HG03432 (cell line): Measurements from ENCODE around the gene UFD1.

ENCODE experiments used
- ATAC-seq: cut with Tn5 transposase; IDR thresholded peaks from one replicate; pipeline ENCODE4 v1.9.1; 2021; ENCODE audit warnings: mild to moderate bottlenecking, moderate library complexity; ENCODE audit not compliant: unreplicated experiment

Gene UFD1

DNA sequence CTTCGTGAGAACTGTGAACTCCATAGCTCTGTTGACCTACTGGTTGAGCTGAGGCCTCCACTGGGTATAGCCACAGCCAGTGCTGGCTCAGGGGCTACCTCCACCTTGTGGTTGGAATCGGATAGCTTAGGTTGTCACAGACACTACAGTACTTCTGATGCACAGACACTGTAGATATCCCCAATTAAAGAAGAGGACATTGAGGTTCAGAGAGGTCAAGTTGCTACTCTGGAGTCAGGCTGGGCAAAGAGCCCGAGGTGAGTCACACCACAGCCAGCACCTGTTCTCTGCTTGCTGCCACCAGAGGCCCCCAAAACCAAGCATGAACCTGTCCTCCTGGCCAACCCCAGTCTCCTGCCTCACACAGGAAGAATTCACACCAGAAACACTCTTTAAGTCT lies 5.4 kb downstream of the UFD1 start:
- no peak for ATAC-seq

DNA sequence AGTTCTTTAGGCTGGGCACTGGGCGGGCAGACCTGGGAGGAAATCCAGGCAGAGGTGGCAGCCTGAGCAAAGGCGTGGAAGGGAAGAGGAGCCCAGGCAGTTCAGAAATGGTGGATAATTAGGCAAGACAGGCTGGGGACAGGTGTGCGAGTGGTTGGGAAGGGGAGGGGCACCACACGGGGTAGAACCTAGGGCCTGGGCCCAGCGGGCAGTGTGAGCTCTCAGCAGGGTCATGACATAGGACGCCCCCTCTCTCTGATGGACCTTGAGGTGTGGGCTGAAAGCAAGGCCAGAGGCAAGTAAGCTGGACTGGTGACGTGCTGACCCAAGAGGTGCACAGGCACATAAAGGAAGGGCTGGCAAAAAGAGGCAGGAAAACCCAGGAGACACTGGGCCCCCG lies 6.8 kb downstream of the UFD1 start:
- no peak for ATAC-seq

DNA sequence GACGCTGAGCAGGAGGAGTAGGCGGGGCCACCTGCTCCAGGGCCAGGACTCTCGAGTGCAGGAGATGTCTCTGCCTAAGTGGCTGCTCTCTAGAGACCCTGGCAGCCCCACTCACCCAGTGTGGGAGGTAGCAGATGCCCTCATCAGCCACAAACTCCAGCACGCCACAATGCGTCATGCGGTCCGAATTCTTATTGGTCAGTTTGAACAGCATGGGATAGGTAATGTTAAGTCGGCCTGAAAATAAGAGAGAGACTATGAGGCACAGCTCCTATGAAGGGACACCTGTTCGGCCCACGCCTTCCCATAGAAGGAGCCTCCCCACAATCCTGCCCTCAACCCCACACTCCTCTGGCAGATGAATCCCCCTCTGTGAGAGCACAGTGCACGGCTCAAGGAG lies 7.4 kb downstream of the UFD1 start:
- no peak for ATAC-seq

DNA sequence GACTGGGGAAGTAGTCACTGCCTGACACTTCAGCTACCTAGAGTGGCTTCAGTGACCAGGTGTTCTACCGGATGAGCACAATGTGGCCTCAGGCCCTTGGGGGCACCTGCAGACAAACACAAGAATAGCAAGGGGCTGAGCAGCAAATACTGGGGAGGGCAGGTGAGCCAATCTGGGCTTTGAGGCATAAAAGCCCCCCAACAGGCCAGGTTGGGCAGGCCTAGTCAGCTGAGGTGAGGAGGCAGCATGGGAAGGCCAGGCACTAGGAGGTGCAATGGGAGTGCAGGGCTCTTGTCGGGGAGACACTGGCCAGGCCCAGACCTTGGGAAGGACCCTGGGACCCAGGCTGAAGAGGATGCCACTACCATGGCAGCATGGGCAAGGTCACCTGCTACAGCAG lies 9.0 kb downstream of the UFD1 start:
- no peak for ATAC-seq

DNA sequence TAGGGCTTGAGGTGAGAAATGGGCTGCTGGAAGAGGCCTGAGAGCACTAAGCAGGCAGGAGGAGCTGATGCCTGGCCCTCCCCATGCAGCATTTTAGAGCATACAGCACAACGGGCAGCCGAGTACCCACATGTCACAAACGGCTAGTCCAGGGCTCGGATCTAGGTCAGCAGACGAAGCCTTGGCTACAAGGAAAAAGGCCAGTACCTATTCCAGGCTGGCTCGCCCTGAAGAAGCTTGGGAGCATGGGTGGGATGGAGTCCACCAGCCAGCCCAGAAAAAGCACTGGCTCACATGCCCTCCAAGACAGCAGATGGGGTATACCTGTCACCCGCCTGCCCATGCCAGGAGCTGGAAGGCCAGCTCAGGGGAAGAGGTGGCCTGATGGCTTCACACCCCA lies 9.6 kb downstream of the UFD1 start:
- no peak for ATAC-seq

DNA sequence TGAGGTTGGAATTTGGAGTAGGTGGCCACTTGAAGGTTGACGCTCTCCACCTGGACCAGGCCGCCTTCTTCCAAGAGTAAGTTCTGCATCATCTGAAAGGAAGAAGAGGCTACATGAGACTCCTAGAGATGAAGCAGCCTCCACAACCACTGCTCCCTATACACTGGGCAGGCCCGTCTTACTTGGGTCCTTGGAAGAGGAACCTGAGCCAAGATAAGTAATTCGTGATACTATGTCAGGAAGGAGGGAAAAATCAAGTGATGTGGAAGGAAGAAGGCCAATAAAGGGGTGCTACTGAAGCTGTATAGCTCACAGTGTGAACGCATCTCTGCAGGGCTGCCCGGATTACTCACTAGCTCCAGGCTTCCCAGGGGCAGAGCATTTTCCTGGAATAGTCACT lies 11.1 kb downstream of the UFD1 start:
- no peak for ATAC-seq

DNA sequence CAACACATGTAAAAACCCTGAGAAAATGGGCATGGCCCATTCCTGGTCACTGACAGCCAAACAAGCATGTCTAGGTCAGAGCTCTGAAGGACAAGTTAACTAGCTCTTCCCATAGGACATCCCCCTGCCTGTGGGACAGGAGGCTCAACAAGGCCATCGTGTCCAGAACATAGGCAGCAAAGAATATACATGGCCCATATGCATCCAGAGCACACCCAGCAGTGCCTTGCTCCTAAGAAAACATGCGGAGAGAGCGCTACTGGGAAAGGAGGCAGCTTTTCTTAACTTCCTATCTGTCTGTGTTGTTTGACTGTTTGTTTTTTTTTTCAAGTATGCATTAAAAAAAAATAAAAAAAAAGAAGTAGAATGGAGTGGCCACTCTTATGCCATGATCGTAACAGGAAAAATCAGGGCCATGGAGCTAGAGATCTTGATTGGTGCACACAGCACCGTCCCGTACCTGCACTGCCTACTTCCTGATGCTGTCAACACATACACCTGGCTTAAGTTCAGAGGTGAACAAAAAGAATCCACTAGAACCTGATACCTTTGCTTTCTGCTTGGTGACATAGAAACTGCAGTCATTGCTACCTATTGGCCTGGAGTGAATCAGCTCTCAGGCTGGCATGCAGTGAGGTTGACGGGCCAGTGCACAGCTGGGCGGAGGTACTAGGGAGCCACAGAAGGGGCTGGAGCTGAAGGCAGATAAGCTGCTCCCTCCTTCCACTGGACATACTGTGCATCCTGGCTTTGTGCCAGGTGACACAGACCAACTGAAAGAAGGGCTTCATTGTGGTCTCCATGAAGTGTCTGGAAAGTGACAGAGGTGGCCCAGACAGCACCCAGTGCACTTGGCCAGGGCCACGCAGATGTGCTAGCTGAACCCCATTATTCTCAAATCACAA lies 11.9 kb downstream of the UFD1 start:
- no peak for ATAC-seq

DNA sequence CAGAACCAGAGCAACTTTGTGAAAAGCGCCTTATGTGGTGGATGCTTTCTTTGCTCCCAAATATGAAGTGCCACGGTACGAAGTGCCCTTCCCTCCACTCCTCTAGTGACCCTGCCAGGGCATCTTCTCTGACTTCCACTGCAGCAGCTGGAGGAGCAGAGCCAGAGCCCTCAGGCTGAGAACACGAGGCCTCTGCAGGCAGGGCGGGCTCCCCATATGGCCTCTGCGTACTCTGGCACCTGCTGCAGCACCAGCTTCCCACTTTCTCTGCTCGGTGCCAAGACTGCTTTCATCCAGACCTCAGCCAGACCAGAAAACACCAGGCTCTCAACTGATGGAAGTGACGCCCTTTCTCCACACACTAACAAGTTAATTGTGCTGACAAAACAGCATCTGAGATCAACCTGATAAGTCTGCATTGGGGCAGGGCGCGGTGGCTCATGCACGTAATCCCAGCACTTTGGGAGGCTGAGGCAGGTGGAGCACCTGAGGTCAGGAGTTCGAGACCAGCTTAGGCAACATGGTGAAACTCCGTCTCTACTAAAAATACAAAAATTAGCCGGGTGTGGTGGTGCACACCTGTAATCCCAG lies 12.8 kb downstream of the UFD1 start:
- no peak for ATAC-seq

DNA sequence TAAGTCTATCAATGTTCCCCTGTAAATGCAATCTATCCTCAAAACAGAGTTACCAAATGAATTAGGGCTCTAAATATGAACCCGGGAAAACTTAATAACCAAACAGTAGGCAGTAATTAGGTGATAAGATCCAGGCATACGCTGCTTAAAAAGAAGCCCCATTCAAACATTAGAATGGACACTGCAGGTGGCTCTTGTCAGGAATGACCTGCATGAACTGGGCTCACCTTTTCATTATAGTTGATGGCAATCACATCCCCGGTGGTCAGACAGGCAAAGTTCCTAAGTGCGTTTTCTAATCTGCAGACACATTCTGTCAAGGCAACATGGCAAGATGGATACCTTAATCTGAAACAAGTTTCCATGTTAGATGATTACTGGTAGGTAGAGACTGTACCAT lies 14.0 kb downstream of the UFD1 start:
- ATAC-seq, result no peak

DNA sequence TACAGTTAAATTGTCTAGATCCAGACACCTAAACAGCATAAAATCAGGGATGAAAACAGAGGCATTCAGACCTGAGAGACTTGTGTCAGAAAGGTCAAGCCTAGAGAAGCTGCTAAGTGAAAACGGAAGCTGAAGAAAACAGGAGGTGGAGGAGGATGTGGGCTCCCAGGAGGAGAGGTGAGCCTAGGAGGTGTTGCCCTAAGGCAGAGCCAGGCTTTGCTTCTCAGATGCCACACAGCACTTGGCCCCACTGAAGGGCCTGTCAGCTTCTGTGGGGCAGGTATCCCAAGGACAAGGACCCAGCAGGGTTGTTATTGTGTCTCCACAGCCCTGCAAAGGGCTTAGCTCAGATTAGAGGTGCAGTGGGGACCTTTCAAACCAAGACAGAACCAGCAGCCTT lies 14.4 kb downstream of the UFD1 start:
- no peak for ATAC-seq

DNA sequence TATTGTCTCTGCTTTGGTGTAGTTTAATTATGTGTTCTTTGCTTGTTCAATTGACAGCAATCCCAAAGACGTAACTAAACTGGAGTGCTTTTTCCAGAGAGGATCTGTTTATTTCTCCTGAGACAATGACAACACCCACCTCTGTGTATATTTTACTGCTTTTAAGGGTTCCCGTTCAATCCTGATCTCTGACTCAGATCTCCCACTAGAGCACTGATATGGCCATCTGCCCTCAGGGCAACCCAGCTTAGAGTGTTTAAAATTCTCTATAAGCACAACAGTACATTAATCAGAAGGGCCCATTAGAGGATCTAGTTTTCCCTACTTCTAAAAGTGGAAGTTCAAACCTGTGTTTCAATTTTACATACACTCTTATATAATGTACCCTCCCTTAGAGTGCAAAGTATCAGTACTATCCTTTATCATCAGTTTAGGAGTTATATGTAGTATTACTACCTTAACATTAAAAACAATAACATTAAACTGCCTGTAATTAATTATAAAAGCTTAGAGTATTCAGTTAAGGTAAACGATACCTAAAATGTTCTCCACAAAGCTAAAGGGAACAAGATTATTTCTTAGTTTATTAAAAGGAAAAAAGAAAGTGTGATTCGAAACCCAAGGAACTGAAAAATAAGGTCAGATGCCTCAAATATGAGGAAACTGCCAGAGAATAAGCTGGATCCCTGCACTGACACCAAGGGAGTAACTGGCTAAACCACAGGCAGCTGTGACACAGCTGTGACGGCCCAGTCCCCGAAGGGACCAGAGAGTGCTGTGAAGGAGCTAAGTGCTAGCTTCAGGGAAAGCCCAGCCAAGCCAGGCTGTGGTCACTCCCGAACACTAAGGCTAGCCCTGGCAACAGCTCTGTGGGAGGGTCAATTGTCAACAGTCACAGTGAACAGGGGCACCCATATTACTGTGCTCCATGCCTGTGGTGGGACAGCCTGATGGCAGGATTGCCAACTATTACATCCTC lies 15.2 kb downstream of the UFD1 start:
- no peak for ATAC-seq

DNA sequence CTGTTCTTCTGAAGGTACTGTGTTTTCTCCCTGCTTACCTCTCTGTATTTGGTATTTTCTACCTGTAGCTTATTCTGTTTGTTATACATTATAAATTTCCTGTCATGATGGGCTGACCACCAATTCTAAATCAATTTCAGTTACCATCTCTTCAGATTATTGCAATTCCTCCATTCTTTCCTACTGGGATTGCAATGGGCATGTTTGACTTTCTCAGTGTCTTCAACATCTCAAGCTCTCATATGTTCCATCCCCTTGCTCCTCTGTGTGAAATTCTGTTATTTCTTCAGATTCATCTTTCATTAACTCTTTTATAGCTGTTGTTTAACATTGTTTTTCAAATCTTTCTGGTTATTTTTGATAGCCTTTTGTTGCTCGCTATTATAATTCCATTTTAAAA lies 16.0 kb downstream of the UFD1 start:
- no peak for ATAC-seq

DNA sequence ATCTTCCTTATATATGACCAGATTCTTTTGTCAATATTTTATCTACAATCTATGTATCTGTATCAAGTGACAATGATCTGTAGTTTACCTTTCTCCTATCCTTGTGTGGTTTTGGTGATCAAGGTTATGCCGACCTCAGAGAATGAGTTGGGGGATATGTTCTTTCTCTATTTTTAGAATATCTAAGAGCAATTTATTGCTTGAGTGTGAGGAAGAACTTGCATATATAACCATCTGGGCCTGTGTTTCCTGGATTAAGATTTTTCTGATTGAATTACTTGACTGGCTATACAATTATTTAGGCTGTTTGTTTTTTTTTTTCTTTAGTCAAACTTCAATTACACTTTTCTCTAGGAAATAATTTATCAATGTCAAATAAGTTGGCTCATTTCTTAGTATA lies 17.5 kb downstream of the UFD1 start:
- ATAC-seq, result no peak

DNA sequence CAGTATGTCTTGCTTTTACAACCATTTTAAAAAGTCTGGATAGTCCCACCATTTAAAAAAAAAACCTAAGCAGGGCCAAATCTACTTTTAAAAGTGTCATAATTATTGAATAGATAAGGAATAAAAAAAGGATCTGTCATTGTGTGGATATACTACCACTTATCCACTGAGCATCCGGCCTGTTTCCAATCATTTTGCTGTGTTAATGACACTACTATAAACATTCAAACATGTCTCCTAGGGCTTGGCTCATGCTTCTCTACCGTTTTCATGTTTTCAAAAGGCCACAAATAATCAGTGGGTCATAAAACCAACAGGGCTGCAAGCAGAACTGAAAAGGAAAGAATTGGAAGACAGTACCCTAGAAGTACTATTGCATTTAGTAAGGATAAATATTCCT lies 19.0 kb downstream of the UFD1 start:
- ATAC-seq, result no peak

DNA sequence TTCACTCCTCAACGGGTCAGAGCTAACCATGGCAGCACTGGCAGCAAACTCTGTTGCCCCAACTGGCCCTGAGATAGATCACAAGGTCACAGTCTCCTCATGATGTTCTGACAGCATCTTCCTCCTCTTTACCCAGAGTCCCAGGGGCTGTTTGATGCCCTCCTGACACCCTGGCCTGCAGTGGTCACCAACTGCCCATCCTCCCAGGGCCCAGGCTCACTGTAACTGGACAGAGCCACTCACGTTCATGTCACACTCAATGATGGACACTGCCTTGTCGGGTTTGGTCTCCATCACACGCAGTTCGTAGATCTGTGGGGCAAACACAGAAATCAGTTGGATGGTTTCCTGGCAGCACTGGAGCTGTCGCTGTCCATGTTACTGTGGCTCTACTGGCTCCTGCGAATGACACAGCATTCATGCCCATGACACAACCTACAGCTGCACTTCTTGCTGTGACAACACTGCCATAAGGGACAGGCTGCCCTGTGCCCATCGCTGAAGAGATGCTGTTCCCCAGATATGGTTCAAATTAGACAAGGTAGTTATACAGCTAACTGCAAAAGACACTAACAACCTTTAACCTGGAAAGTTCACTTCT lies 21.1 kb downstream of the UFD1 start:
- no peak for ATAC-seq

DNA sequence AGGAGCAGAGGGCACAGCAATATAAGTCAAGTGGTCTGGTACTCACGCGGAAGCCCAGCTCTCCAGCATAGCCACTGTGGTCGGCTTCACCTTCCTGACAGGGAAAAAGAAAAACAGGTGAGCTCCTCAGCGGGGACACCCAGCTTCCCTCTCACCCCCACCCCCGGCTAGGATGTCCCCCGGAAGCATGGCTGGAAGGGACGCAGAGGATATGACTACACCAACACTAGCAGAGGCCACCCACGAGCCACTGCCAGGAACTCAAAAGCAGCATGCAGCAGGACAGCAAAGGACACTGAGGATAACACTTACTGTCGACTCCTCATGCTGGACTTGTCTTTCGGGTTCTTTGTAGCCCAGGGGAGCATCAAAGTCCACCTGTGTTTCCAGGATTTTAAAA lies 22.5 kb downstream of the UFD1 start:
- ATAC-seq, result no peak

DNA sequence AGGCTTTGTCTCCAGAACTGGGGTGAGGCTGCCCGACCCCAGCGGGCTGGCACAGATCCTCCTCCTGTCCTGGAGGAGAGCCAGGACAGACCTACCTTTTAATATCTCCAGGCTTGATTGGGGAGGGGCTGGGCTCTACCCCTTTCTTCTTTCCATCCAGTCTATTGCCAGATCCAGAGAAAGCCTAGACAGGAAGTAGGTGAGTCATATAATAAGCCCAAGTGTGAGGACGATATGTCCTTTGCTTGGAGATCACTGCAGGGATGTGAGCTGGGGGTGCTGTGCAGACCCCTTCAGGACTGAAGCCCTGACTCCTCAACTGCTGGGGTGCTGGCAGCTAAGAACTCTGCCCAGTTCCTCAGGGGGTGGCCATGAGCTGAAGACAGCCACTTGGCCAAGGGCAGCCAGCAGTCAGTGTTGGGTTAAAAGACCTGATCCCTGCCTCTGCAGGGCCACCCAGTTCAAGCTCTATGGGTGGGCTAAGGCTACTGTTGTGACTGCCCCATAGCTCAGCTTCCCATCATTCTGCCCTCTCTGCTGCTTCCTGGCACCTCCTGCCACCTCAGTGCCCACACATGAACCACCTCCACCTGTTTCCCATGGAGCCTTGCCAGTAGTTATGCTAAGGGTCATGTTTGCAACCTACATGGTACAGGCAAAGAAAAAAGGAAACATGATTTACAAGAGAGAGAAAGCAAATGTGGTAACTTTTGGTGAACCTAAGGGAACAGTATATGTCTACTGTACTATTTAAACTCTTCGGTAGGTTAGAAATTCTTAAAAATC lies 23.2 kb downstream of the UFD1 start:
- no peak for ATAC-seq

DNA sequence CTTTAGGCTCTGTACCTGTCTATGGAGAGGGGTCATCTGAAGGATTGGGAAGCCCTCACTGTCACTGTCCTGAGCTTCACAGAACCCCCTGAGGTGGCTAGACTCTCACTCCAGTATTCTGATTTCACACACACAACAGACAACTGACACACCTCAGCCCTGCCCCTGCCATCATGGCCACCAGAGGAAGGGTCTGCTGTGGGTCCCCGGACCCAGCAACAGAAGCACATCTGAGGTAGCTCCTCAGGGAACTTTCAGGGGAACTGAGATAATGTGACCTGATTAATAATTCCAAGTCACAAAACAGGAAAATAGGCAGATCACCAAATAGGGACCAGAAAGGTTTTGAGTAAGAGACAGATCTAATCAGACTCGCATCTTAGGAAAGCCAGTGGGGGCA lies 24.0 kb downstream of the UFD1 start:
- no peak for ATAC-seq

DNA sequence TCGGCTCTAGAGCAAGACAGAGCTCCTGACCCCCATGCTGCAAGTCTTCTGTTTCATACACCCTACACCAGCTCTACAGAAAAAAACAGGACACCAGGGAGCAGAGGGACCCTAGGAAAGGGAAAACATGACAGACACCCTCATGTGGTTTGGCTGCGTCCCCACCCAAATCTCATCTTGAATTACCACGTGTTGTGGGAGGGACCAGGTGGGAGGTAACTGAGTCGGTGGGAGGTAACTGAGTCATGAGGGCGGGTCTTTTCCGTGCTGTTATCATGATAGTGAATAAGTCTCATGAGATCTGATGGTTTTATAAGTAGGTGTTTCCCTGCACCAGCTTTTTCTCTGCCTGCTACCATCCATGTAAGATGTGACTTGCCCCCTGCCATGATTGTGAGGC lies 24.8 kb downstream of the UFD1 start:
- ATAC-seq, result no peak

DNA sequence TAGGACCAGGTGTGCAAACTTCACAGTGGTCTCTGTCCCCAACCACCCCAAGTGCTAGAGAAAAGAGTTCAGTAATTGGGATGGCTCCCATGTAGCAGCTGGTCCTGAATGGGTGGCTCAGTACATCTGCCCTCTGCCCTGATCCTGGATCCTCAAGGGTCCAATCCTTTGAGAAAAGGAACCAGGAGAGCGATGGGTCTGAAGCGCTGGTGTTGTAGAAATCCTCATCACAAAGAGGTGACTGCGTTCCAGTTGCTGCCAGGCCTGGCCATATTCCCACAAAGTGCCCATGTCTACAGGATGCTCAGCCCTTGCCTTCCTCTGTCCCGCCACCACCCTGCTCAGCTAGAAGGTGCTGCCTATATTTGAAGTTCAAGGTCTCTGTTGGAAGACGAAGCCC lies 25.3 kb downstream of the UFD1 start:
- no peak for ATAC-seq
